Measurements from ENCODE around the gene FAM216B.
"Not testable (repeated sequence)": the region's sequence is repeated elsewhere in the genome, so short reads cannot be mapped to it uniquely, and the experiment has no call there.

FAM216B gene

GRCh38 chr13:42786715-42787114 is 5.3 kb downstream of the FAM216B start:
- no peak for DNase-seq

GRCh38 chr13:42788601-42789000 is 7.2 kb downstream of the FAM216B start:
- no peak for DNase-seq

- no peak for DNase-seq
Measured at GRCh38 chr13:42792154-42792553, 10.8 kb downstream of the FAM216B start.

GRCh38 chr13:42794577-42795275 is 13.3 kb downstream of the FAM216B start:
- peak; percentile 60 for DNase-seq

- no peak for DNase-seq
Measured at GRCh38 chr13:42795666-42796065, 14.3 kb downstream of the FAM216B start.

- DNase-seq, result no peak
Measured at GRCh38 chr13:42796747-42797356, 15.5 kb downstream of the FAM216B start.

GRCh38 chr13:42798118-42798517 is 16.7 kb downstream of the FAM216B start:
- DNase-seq, result no peak

- DNase-seq, result no peak
Measured at GRCh38 chr13:42800109-42800643, 18.8 kb downstream of the FAM216B start.

- DNase-seq, result no peak
Measured at GRCh38 chr13:42803563-42804204, 22.3 kb downstream of the FAM216B start.

- no peak for DNase-seq
Measured at GRCh38 chr13:42804244-42804874, 23.0 kb downstream of the FAM216B start.

- no peak for DNase-seq
Measured at GRCh38 chr13:42807241-42807640, 25.9 kb downstream of the FAM216B start.

- no peak for DNase-seq
Measured at GRCh38 chr13:42807866-42808265, 26.5 kb downstream of the FAM216B start.

- no peak for DNase-seq
Measured at GRCh38 chr13:42808341-42808940, 27.1 kb downstream of the FAM216B start.

GRCh38 chr13:42812316-42812715 is 30.9 kb downstream of the FAM216B start:
- no peak for DNase-seq

- DNase-seq, result peak; percentile 68
Measured at GRCh38 chr13:42814868-42815267, 33.5 kb downstream of the FAM216B start.

- DNase-seq, result no peak
Measured at GRCh38 chr13:42815681-42816080, 34.3 kb downstream of the FAM216B start.

- no peak for DNase-seq
Measured at GRCh38 chr13:42816538-42816937, 35.2 kb downstream of the FAM216B start.

- DNase-seq, result not testable (repeated sequence)
Measured at GRCh38 chr13:42819687-42820086, 38.3 kb downstream of the FAM216B start.

- no peak for DNase-seq
Measured at GRCh38 chr13:42820451-42820850, 39.1 kb downstream of the FAM216B start.

- no peak for DNase-seq
Measured at GRCh38 chr13:42821437-42821836, 40.1 kb downstream of the FAM216B start.

GRCh38 chr13:42832341-42833096 is 51.1 kb downstream of the FAM216B start:
- DNase-seq, result no peak

GRCh38 chr13:42834946-42835345 is 53.6 kb downstream of the FAM216B start:
- no peak for DNase-seq

Data from NCI-H2171 treated with DMSO at 0.1 percent for 48 hours (cell line).